OCI-LY3 (cell line): ENCODE data around the gene CCBE1.

Experiments
- H2AFZ ChIP-seq: fragments of 200-600, 300-600 bp; shearing (Covaris generic); 2 replicates; pipeline ENCODE4 v1.6.0; 2014; ENCODE audit warnings: antibody characterized with exemption, low read depth, low read length
- H3K27ac ChIP-seq: fragments of 200-600, 300-600 bp; sonication (generic); 2 replicates; pipeline ENCODE4 v1.5.1; 2014; ENCODE audit warnings: mild to moderate bottlenecking, low read length, moderate library complexity, mixed read lengths
- H3K27me3 ChIP-seq: fragments of 200-600, 300-600 bp; sonication (generic); 2 replicates; pipeline ENCODE4 v1.6.1; 2014; ENCODE audit warnings: low read depth, low read length, mixed read lengths
- H3K36me3 ChIP-seq: fragments of 200-600, 300-600 bp; sonication (generic); replicated peaks from 2 replicates; pipeline ENCODE3; 2014; ENCODE audit warnings: low read depth, low read length, mixed read lengths
- H3K4me1 ChIP-seq: fragments of 300-600, 200-600 bp; sonication (generic); 2 replicates; pipeline ENCODE4 v1.6.1; 2014; ENCODE audit warnings: low read length, mixed read lengths
- H3K4me2 ChIP-seq: fragments of 200-600, 300-600 bp; sonication (generic); 2 replicates; pipeline ENCODE4 v1.6.1; 2014; ENCODE audit warnings: low read length, mixed read lengths
- H3K4me3 ChIP-seq: fragments of 300-600, 200-600 bp; sonication (generic); 2 replicates; pipeline ENCODE4 v1.5.1; 2014; ENCODE audit warnings: antibody characterized with exemption, mild to moderate bottlenecking, low read length, moderate library complexity
- H3K79me2 ChIP-seq: fragments of 300-600, 200-600 bp; shearing (Covaris generic); 2 replicates; pipeline ENCODE4 v1.6.1; 2014; ENCODE audit warnings: mild to moderate bottlenecking, low read length, mixed read lengths
- H3K9ac ChIP-seq: fragments of 300-600, 200-600 bp; shearing (Covaris generic); 2 replicates; pipeline ENCODE4 v1.6.0; 2014; ENCODE audit warnings: mild to moderate bottlenecking, low read length, moderate library complexity
- H3K9me3 ChIP-seq: fragments of 200-600, 300-600 bp; shearing (Covaris generic); 2 replicates; pipeline ENCODE4 v1.6.1; 2014; ENCODE audit warnings: low read length, mixed read lengths; ENCODE audit not compliant: insufficient read depth
- H4K20me1 ChIP-seq: fragments of 200-600, 300-600 bp; sonication (generic); 2 replicates; pipeline ENCODE4 v1.6.1; 2016; ENCODE audit warnings: low read length, mixed read lengths; ENCODE audit not compliant: insufficient read depth
- CTCF ChIP-seq: fragments of 200-600, 300-600 bp; sonication (generic); IDR thresholded peaks from 2 replicates; pipeline ENCODE4 v1.5.1; 2014; ENCODE audit warnings: antibody characterized with exemption, low read length, low read depth
- EZH2phosphoT487 ChIP-seq: fragments of 200-600 bp; shearing (Covaris generic); IDR thresholded peaks from 2 replicates; pipeline ENCODE4 v1.6.1; 2018; ENCODE audit warnings: antibody characterized with exemption, mixed run types, low read depth

Gene CCBE1

GRCh38 chr18:59657012-59657411, 40.2 kb downstream of the CCBE1 start:
- Histone ChIP-seq H3K4me1 (no peaks in the 10 kb centered on the region; the same call in 1 of the 2 replicates), H3K36me3 (no peaks in the 10 kb centered on the region), H3K27me3 (peaks cover 42% of the 10 kb centered on the region), H3K27ac (no peak overlapping the region), H3K4me2 (no peak overlapping the region), H3K9me3 (no peaks in the 10 kb centered on the region), H3K9ac (no peak overlapping the region), H3K4me3 (no peak overlapping the region), H2AFZ (no peak overlapping the region), H3K79me2 (no peaks in the 10 kb centered on the region), H4K20me1 (no peaks in the 10 kb centered on the region)
- TF ChIP-seq CTCF (no peak), EZH2phosphoT487 (no peak)

GRCh38 chr18:59656373-59656887, 40.8 kb downstream of the CCBE1 start:
- H2AFZ ChIP-seq = no peak overlapping the region
- H3K4me1 ChIP-seq = no peaks in the 10 kb centered on the region; the same call in 1 of the 2 replicates
- no peaks in the 10 kb centered on the region for H3K9me3 ChIP-seq
- no peak overlapping the region for H3K4me2 ChIP-seq
- no peak overlapping the region for H3K9ac ChIP-seq
- TF ChIP-seq CTCF (no peak), EZH2phosphoT487 (no peak)
- no peak overlapping the region for H3K4me3 ChIP-seq
- peaks cover 44% of the 10 kb centered on the region for H3K27me3 ChIP-seq
- H3K27ac ChIP-seq = no peak overlapping the region
- H3K36me3 ChIP-seq = no peaks in the 10 kb centered on the region
- H3K79me2 ChIP-seq = no peaks in the 10 kb centered on the region
- no peaks in the 10 kb centered on the region for H4K20me1 ChIP-seq

GRCh38 chr18:59655676-59656075, 41.5 kb downstream of the CCBE1 start:
- Histone ChIP-seq H3K79me2 (no peaks in the 10 kb centered on the region), H2AFZ (no peak overlapping the region)

GRCh38 chr18:59651071-59651470, 46.2 kb downstream of the CCBE1 start:
- Histone ChIP-seq H3K27me3 (peaks cover 72% of the 10 kb centered on the region), H3K4me1 (no peaks in the 10 kb centered on the region), H3K4me3 (no peak overlapping the region), H3K9ac (no peak overlapping the region), H3K27ac (no peak overlapping the region), H3K36me3 (no peaks in the 10 kb centered on the region), H3K4me2 (no peak overlapping the region), H2AFZ (no peak overlapping the region), H3K79me2 (no peaks in the 10 kb centered on the region), H4K20me1 (no peaks in the 10 kb centered on the region), H3K9me3 (no peaks in the 10 kb centered on the region)
- TF ChIP-seq CTCF = no peak
- TF ChIP-seq EZH2phosphoT487 = no peak

More at GRCh38 chr18:59655676-59656075, 41.5 kb downstream of the CCBE1 start:
- no peak overlapping the region for H3K4me2 ChIP-seq
- TF ChIP-seq CTCF = no peak
- no peak for TF ChIP-seq EZH2phosphoT487
- peaks cover 44% of the 10 kb centered on the region for H3K27me3 ChIP-seq
- no peaks in the 10 kb centered on the region for H3K9me3 ChIP-seq
- no peak overlapping the region for H3K27ac ChIP-seq
- H3K9ac ChIP-seq = no peak overlapping the region
- no peaks in the 10 kb centered on the region for H3K36me3 ChIP-seq
- H3K4me3 ChIP-seq = no peak overlapping the region
- H4K20me1 ChIP-seq = no peaks in the 10 kb centered on the region
- H3K4me1 ChIP-seq = no peaks in the 10 kb centered on the region; the same call in 1 of the 2 replicates
